Stimulated activated CD8-positive, alpha-beta memory T cell treated with anti-CD3 and anti-CD28 coated beads, Interleukin-12 subunit alpha, Interleukin-12 subunit beta, amount 100 ng/mL, for 4 hours (primary cell): ENCODE data around the gene CPEB1.

Experiments used
- DNase-seq: peaks from one replicate; pipeline ENCODE4 v3.0.0-alpha.2; 2020; ENCODE audit warnings: low read depth

CPEB1 gene

GRCh38 chr15:82647045-82647834 is at the start of gene CPEB1:
TSS of gene CPEB1 (minus strand) at chr15:82647363. CDS start at chr15:82628459, 18,904 bp downstream.
- DNase-seq: peak; percentile 43

GRCh38 chr15:82692171-82692570 is 45.0 kb upstream of the CPEB1 start:
- DNase-seq: no peak

- no peak for DNase-seq
These were observed 42.0 kb upstream of the CPEB1 start for GRCh38 chr15:82689147-82689546.

- DNase-seq: no peak
These were observed 41.5 kb upstream of the CPEB1 start for GRCh38 chr15:82688691-82689090.

- DNase-seq: no peak
These were observed 34.2 kb upstream of the CPEB1 start for GRCh38 chr15:82681371-82681770.

GRCh38 chr15:82680200-82681102 is 33.3 kb upstream of the CPEB1 start:
- DNase-seq: peak; percentile 66

- no peak for DNase-seq
These were observed 32.5 kb upstream of the CPEB1 start for GRCh38 chr15:82679626-82680199.

GRCh38 chr15:82677720-82678323 is 30.7 kb upstream of the CPEB1 start:
- DNase-seq: no peak

GRCh38 chr15:82674873-82675272 is 27.7 kb upstream of the CPEB1 start:
- no peak for DNase-seq

GRCh38 chr15:82670699-82671098 is 23.5 kb upstream of the CPEB1 start:
- no peak for DNase-seq

- DNase-seq: no peak
These were observed 19.4 kb upstream of the CPEB1 start for GRCh38 chr15:82666606-82667005.

- DNase-seq: no peak
These were observed 16.9 kb upstream of the CPEB1 start for GRCh38 chr15:82664021-82664420.

- no peak for DNase-seq
These were observed 16.0 kb upstream of the CPEB1 start for GRCh38 chr15:82663186-82663600.

GRCh38 chr15:82662641-82663040 is 15.5 kb upstream of the CPEB1 start:
- no peak for DNase-seq

GRCh38 chr15:82660378-82660777 is 13.2 kb upstream of the CPEB1 start:
- DNase-seq: no peak

- DNase-seq: no peak
These were observed 9.6 kb upstream of the CPEB1 start for GRCh38 chr15:82656641-82657266.

GRCh38 chr15:82655606-82656005 is 8.4 kb upstream of the CPEB1 start:
- no peak for DNase-seq

GRCh38 chr15:82653483-82654168 is 6.5 kb upstream of the CPEB1 start:
- no peak for DNase-seq

GRCh38 chr15:82651708-82652107 is 4.5 kb upstream of the CPEB1 start:
- no peak for DNase-seq

- no peak for DNase-seq
These were observed 3.0 kb upstream of the CPEB1 start for GRCh38 chr15:82650046-82650670.
